ENCODE data around the gene CXCR5. TPM values are rescaled to one million over a fixed set of nuclear protein-coding genes. Genes with fewer than 3 reads are reported as not detected.
A peak's percentile ranks its signal among the peaks of the same experiment; 100 is the strongest.

Gene CXCR5
- total RNA-seq, 4 donors from 2014 or later, result 0.17 TPM; not detected in 3

DNA sequence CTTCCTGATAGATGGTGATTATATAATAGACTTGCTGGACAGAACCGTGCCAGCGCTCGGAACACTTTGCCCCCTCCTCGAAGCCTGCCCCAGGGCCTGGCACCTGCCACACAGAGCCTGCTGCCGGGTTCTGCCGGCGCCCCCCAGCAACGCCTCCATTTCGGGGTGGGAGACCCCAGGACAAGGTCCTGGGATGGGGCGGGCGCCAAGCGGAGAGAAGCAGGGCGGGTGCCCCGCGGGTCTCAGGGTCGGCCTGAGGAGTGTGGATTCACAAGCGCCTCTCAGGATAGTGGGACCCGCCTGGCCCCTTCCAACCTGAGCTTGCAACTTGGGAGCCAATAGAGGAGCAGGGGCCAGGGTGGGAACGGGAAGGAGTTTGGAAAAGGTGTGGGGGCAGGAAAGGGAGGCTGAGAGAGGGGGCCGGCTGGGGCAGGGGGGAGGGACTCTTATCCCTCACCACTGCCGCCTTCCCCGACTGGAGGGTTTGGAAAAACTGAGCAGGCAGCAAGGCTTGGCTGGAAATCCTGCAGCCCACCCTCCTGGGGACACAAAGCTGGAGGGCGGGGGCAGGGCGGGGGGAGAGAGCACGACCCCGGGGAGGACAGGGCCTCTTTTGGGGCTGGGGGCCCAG lies 45.3 kb downstream of the CXCR5 start:
- Histone ChIP-seq H3K36me3 (no peaks in the 10 kb centered on the region), H3K4me3 (peak overlapping the region; percentile 62 to 86 (median 76)), H3K9me3 (no peaks in the 10 kb centered on the region), H3K27ac (replicated peaks in 1 of 4) (peak overlapping the region; percentile 90 to 99 (median 96)), H3K27me3 (no peaks in the 10 kb centered on the region), H3K4me1 (peaks cover 35 to 56% (median 53%) of the 10 kb centered on the region in 4 donors)
- WGBS, result 0% methylated on average over 3 of the region's 26 CpGs
- TF ChIP-seq EP300 (IDR thresholded peaks at IDR 0.05) (no peak), POLR2A (IDR thresholded peaks at IDR 0.05; ENCODE audit: low read depth) (no peak), POLR2AphosphoS5 (IDR thresholded peaks at IDR 0.05) (peak in 1 of 2 donors; percentile 23)
- TF ChIP-seq, protein P1, sequence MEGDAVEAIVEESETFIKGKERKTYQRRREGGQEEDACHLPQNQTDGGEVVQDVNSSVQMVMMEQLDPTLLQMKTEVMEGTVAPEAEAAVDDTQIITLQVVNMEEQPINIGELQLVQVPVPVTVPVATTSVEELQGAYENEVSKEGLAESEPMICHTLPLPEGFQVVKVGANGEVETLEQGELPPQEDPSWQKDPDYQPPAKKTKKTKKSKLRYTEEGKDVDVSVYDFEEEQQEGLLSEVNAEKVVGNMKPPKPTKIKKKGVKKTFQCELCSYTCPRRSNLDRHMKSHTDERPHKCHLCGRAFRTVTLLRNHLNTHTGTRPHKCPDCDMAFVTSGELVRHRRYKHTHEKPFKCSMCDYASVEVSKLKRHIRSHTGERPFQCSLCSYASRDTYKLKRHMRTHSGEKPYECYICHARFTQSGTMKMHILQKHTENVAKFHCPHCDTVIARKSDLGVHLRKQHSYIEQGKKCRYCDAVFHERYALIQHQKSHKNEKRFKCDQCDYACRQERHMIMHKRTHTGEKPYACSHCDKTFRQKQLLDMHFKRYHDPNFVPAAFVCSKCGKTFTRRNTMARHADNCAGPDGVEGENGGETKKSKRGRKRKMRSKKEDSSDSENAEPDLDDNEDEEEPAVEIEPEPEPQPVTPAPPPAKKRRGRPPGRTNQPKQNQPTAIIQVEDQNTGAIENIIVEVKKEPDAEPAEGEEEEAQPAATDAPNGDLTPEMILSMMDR (IDR thresholded peaks at IDR 0.05), result no peak
- DNase-seq (ENCODE audit: extremely low spot score), result no peak
- intact Hi-C loops (cut with DNase I), result no loop called here

DNA sequence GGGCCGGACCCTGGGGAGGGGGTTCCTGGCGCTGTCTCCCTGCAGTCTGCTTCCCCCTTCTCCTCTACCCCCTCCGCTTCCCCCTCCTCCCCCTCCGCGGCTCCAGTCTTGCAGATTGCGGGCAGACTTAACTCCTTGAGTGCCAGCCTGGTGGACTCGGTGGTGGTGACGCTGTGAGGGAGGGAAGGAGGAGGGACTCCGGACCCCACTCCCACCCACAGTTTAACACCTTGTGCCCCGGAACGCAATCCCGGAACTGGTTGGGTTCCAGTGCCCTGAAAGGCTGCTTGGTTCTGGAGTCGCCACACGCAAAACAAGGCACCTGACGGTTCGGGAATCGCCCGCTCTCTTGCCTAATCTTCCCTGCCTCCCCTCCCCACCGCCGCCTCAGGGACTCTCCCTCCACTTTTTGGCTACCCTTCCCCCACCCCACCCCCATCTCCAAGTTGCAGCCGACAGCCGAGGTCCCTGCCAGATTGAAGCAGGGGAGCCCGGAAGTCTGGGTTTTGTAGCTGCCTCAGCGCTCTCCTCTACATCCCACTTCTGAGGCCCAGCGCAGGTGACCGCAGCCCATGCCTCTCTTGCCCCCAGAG lies 45.9 kb downstream of the CXCR5 start:
- H3K9me3 ChIP-seq, result no peaks in the 10 kb centered on the region
- H3K4me3 ChIP-seq, result peak overlapping the region; percentile 62 to 86 (median 76)
- H3K27ac ChIP-seq (replicated peaks in 1 of 4), result peak overlapping the region; percentile 90 to 99 (median 96)
- TF ChIP-seq POLR2A (IDR thresholded peaks at IDR 0.05; ENCODE audit: low read depth) (no peak), POLR2AphosphoS5 (IDR thresholded peaks at IDR 0.05) (peak; percentile 25 to 48)
- intact Hi-C loops (cut with DNase I), result loop anchor here (1.0 to 5.0 kb wide), 4 partner anchors 22 to 239 kb away; no protein-coding TSS in a partner anchor
- H3K4me1 ChIP-seq, result peaks cover 34 to 56% (median 54%) of the 10 kb centered on the region in 4 donors
- H3K27me3 ChIP-seq, result no peaks in the 10 kb centered on the region
- H3K36me3 ChIP-seq, result no peaks in the 10 kb centered on the region
- DNase-seq (ENCODE audit: extremely low spot score), result peak; percentile 96
- WGBS, result 0% methylated on average over 21 of the region's 26 CpGs

DNA sequence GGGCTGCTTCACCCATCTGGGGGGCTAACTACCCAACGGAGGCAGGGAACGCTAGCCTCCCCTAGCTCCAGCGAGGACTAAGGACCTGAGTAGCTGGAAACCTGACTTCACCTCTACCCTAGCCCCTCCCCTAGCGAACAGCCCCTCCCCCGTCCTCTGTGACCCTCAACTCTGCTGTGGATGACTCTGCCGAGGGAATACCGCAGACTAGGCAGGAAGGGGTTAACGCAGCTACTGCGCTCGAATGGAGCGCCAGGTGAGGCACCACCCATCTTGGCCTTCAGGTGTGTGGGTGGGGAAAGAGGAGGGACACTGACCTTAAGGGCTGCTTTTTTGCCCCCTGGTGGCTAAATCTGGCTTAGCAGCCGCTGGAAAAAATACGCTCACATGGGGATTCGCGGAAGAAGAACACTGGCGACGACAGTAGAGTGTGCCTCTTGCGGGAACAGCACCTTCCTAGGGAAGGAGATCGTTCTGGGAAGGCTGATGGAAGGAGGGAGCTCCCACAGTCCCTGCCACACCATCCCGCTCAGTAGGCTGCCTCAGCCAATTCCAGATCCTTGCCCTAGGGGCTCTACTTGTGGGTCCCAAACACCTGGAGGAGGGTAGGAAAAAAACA lies 46.5 kb downstream of the CXCR5 start:
- peak; percentile 97 for DNase-seq (ENCODE audit: extremely low spot score)
- Histone ChIP-seq H3K4me1 (peaks cover 34 to 56% (median 54%) of the 10 kb centered on the region in 4 donors), H3K9me3 (no peaks in the 10 kb centered on the region), H3K27ac (replicated peaks in 1 of 4) (peak overlapping the region; percentile 90 to 99 (median 96)), H3K4me3 (peak overlapping the region; percentile 62 to 86 (median 76)), H3K36me3 (no peaks in the 10 kb centered on the region), H3K27me3 (no peaks in the 10 kb centered on the region)
- peak; percentile 48 to 68 for TF ChIP-seq POLR2AphosphoS5 (IDR thresholded peaks at IDR 0.05)
- no peak for TF ChIP-seq POLR2A (IDR thresholded peaks at IDR 0.05; ENCODE audit: low read depth)
- TF ChIP-seq, protein P1 (IDR thresholded peaks at IDR 0.05), result peak; percentile 98 to 99 (median 99)
- intact Hi-C loops (cut with DNase I), result loop anchor here (1.0 to 5.0 kb wide), 4 partner anchors 23 to 239 kb away; no protein-coding TSS in a partner anchor
- 0% methylated on average over 12 of the region's 20 CpGs for WGBS

DNA sequence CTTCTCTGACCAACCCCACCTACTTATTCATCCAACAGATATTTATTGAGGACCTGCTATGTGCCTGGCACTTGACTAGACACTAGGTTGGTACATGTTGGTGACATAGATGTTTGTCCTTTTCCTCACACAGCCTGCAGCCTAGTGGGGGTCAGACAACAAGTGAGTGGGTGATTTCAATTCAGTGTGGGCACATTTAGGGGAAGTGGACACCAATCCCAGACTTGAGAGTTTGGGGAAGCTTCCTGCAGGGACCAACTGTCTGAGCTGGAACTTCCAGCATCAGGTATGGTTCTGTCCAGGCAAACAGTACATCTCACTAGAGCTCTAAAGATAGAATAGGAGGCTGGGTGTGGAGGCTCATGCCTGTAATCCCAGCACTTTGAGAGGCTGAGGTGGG lies 47.9 kb downstream of the CXCR5 start:
- Histone ChIP-seq H3K9me3 (no peaks in the 10 kb centered on the region), H3K27me3 (no peaks in the 10 kb centered on the region), H3K4me1 (peaks cover 26 to 49% (median 46%) of the 10 kb centered on the region in 4 donors), H3K36me3 (no peaks in the 10 kb centered on the region), H3K4me3 (no peak overlapping the region), H3K27ac (replicated peaks in 1 of 4) (no peak overlapping the region)
- DNase-seq (ENCODE audit: extremely low spot score), result no peak
- TF ChIP-seq POLR2AphosphoS5 (IDR thresholded peaks at IDR 0.05), result no peak
- TF ChIP-seq POLR2A (IDR thresholded peaks at IDR 0.05; ENCODE audit: low read depth), result no peak
- TF ChIP-seq, protein P1 (IDR thresholded peaks at IDR 0.05), result no peak
- no peak for TF ChIP-seq EP300 (IDR thresholded peaks at IDR 0.05)
- intact Hi-C loops (cut with DNase I), result loop anchor here (2.0 to 5.0 kb wide), 3 partner anchors 34 to 241 kb away; no protein-coding TSS in a partner anchor

DNA sequence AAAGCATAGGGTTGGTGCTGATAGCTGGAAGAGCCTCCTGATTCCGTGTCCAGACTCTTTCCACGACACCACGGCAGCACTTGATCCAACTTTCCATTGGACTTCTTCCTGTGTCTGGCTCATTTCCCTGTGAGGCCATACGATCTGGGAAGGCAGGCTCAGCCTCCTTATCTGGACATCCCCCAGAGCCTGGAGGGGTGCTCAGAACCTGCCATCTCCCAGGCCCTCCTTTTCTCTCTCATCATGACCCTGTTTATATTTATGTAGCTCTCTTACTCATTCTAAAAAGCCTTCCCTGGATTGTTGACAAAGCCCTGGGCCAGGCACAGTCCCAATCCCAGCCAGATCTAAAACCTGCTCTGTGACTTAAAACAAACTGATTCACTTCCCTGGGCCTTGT lies 49.8 kb downstream of the CXCR5 start:
- WGBS, result 8% methylated on average over 4 of the region's 4 CpGs
- Histone ChIP-seq H3K27me3 (no peaks in the 10 kb centered on the region), H3K4me3 (no peak overlapping the region), H3K4me1 (peaks cover 15 to 30% (median 27%) of the 10 kb centered on the region in 4 donors), H3K36me3 (no peaks in the 10 kb centered on the region), H3K9me3 (no peaks in the 10 kb centered on the region), H3K27ac (replicated peaks in 1 of 4) (peak overlapping the region; percentile 41 to 80 (median 70))
- intact Hi-C loops (cut with DNase I), result loop anchor here (5.0 kb wide), 2 partner anchors 36 to 146 kb away; no protein-coding TSS in a partner anchor
- TF ChIP-seq POLR2AphosphoS5 (IDR thresholded peaks at IDR 0.05) (peak in 1 of 2 donors; percentile 62), POLR2A (IDR thresholded peaks at IDR 0.05; ENCODE audit: low read depth) (no peak)
- DNase-seq (ENCODE audit: extremely low spot score), result no peak

Measured in esophagus muscularis mucosa (tissue), 4 donors.